Large intestine (tissue), 3 donors: ENCODE measurements around the gene SPACA9. TPM values are rescaled to one million over a fixed set of nuclear protein-coding genes. Genes with fewer than 3 reads are reported as not detected.

ENCODE experiments used
- DNase-seq, 2 donors: peaks; one replicate each; pipeline versions ENCODE4 v3.0.0 to v3.0.0-alpha.2; 2013
- H3K27ac ChIP-seq: one replicate; pipeline ENCODE4 v1.5.1; 2013; ENCODE audit warnings: low read length
- H3K27me3 ChIP-seq: 2 replicates; pipeline ENCODE4 v1.6.1; 2013; ENCODE audit warnings: low read length; ENCODE audit not compliant: control insufficient read depth, insufficient read depth
- H3K36me3 ChIP-seq: 2 replicates; pipeline ENCODE4 v1.6.1; 2013; ENCODE audit warnings: low read length; ENCODE audit not compliant: control insufficient read depth, insufficient read depth
- H3K4me1 ChIP-seq: one replicate; pipeline ENCODE4 v1.6.1; 2013; ENCODE audit warnings: low read length; ENCODE audit not compliant: control insufficient read depth, insufficient read depth
- H3K4me3 ChIP-seq: one replicate; pipeline ENCODE4 v1.5.1; 2013; ENCODE audit warnings: low read length
- H3K9me3 ChIP-seq: one replicate; pipeline ENCODE4 v1.6.1; 2013; ENCODE audit warnings: mild to moderate bottlenecking, low read depth, low read length, moderate library complexity; ENCODE audit not compliant: control insufficient read depth
- WGBS: methylation state at CpG from one replicate; pipeline ENCODE4 v1.1.5; 2013; ENCODE audit warnings: low lambda C conversion rate; ENCODE audit not compliant: insufficient coverage; 5-methylcytosine and 5-hydroxymethylcytosine counted together
- polyA plus RNA-seq: library from polyadenylated mRNA; unstranded; fragments of 120-200 nt; gene quantifications from one replicate; pipeline ENCODE4 v1.2.1, GENCODE V29; 2013

SPACA9 gene
- polyA plus RNA-seq, 1 donor: 2.5 TPM

DNA sequence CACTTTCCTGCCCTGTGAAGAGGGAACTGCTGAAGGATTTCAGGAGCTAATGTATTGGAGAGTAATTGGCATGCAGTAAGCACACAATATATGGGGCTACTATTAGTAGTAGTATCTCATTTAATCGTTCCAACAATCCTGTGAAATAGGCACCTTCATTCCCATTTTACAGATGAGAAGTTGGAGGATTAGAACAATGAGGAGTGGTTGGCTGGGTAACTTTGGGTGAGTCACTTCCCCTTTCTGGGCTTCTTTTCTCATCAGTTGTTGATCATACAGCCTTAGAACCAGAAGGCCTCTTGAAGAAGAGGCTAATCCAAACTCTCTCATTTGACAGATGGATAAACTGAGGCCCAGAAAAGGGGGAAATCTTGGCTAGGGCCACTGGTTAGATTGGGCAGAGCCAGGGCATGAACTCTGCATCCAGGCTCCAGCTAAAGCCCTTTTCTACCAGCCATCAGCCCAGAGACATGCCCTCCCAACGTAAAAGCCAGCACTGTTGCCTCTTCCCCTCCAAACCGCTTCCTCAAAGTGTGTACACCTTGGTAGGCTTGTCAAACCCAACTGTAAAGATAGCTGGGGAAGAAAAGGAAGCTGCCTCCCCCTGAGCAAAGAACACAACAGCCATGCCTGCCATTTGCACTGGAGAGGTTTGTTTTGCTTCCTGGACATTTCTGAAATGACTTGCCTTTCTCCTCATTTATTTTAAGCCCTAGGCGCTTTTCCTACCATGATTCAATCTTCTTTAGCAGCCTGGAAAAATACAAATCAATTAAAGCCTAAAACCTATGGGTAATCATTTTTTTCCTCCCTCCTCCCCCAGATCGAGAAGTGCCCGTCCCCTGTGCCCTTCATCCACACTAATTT is 992 bp downstream of the SPACA9 start:
- no peak for DNase-seq
- H3K36me3 ChIP-seq: no peaks in the 10 kb centered on the region
- no CpG with 5 or more reads among the region's 6 CpGs for WGBS
- no peak overlapping the region for H3K27ac ChIP-seq
- no peaks in the 10 kb centered on the region for H3K9me3 ChIP-seq
- H3K4me3 ChIP-seq: peak overlapping the region; percentile 100
- H3K4me1 ChIP-seq: peaks cover 5% of the 10 kb centered on the region
- H3K27me3 ChIP-seq: peaks cover 4% of the 10 kb centered on the region

DNA sequence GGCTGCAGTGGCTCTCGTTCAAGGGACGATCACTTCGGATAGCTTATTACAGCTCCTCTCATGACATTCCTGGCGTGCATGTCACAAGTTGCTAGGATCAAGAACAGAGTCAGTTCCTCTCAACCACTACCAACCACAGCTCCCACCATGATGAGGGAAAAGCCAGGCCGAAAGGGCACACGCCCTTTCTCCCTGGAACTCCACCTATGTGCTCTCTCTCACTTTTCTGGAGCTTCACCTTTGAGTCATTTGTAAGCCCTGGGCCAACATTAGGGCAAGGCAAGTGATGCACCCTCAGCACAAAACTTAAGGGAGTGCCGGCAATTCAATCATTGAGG is 1.6 kb downstream of the SPACA9 start:
- Histone ChIP-seq H3K27me3 (peaks cover 4% of the 10 kb centered on the region), H3K36me3 (no peaks in the 10 kb centered on the region), H3K9me3 (no peaks in the 10 kb centered on the region), H3K4me3 (no peak overlapping the region), H3K4me1 (peaks cover 5% of the 10 kb centered on the region), H3K27ac (no peak overlapping the region)
- WGBS: 100% methylated on average over 1 of the region's 7 CpGs
- DNase-seq: no peak

DNA sequence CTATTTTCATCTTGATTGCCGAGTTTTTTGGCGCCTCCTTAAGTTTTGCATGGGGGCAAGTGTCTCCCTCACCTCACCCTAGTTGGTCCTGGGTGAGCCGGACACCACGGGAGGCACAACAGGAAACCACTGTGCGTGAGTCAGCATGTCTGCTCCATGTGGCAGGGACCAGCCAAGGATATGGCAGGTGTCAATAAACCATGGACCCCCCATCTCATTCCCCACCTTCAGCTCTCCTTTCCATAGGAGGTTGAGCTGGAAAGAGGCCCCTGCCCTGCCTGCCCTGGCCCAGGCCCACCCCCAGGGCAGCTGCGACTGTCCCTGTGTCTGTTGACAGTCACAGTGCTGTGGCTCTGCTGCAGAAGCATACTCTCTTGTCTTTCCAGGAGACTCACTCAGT is 3.1 kb downstream of the SPACA9 start:
- H3K9me3 ChIP-seq: no peaks in the 10 kb centered on the region
- H3K36me3 ChIP-seq: no peaks in the 10 kb centered on the region
- no CpG with 5 or more reads among the region's 6 CpGs for WGBS

DNA sequence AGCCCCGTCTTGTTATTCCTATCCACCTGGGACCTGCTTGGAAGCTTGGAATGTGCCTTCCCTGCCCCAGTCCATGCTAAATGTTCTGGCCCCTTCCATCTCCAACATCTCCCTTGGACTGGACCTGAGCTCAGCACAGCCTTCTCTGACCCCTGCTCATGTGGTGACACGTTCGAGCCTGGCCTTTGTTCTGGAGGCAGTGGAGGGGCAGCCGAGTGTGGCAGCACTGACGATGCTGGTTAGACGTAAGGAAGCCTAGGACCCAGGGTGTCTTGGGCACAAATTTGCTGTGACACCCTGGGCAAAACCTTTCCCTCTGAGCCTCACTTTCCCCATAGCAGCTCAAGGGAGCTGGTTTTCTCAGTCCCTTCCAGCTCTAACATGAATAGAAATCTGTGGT is 3.9 kb downstream of the SPACA9 start:
- no peak for DNase-seq
- peaks cover 1% of the 10 kb centered on the region for H3K4me1 ChIP-seq
- peaks cover 1% of the 10 kb centered on the region for H3K27me3 ChIP-seq
- no CpG with 5 or more reads among the region's 6 CpGs for WGBS
- no peak overlapping the region for H3K27ac ChIP-seq
- H3K36me3 ChIP-seq: no peaks in the 10 kb centered on the region
- H3K9me3 ChIP-seq: no peaks in the 10 kb centered on the region
- H3K4me3 ChIP-seq: no peak overlapping the region

More for the DNA sequence above, 3.1 kb downstream of the SPACA9 start:
- H3K4me1 ChIP-seq: peaks cover 5% of the 10 kb centered on the region
- no peak for DNase-seq
- H3K27me3 ChIP-seq: peaks cover 4% of the 10 kb centered on the region
- no peak overlapping the region for H3K4me3 ChIP-seq
- H3K27ac ChIP-seq: no peak overlapping the region

DNA sequence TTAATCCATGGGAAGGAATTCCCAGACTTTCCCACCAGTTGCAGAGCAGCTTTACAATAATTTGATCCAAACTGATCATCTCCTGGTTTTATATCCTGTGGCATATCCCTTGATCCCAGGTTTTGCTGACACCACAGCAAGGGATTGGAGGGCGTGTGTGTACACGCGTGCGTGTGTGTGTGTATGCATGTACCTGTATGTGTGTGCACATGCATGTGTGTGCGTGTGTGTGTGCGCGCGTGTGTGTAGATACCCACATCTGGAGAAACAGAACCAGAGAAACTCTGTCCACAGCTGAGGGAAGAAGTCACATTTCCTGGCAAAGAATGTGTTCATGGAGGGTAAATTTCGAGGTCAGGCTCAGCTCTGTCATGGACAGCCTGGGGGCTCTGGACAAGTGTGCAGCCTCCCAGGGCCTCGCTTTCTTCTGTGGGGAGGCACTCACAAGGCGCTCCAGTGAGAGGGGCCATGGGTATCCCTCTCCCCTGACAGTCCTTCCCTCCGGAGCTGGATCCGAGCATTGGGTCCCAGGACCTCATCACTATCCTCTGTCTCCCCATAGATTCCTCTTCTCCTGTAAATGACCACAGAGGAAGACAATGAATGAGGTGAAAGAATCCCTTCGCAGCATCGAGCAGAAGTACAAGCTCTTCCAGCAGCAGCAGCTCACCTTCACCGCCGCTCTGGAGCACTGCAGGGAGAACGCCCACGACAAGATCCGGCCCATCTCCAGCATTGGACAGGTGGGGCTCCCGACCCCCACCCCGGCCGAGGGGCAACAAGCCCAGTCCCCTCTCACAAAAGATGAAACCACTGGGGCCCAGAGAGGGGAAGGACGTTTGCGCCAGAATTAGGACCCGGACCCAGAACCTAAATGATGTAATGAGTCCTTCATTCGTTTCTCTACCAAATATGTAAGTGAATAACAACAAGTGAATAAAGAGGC is 4.9 kb downstream of the SPACA9 start:
- Histone ChIP-seq H3K9me3 (no peaks in the 10 kb centered on the region), H3K36me3 (no peaks in the 10 kb centered on the region), H3K27me3 (no peaks in the 10 kb centered on the region), H3K27ac (no peak overlapping the region), H3K4me1 (no peaks in the 10 kb centered on the region), H3K4me3 (no peak overlapping the region)
- DNase-seq: no peak
- WGBS: 100% methylated on average over 2 of the region's 27 CpGs

DNA sequence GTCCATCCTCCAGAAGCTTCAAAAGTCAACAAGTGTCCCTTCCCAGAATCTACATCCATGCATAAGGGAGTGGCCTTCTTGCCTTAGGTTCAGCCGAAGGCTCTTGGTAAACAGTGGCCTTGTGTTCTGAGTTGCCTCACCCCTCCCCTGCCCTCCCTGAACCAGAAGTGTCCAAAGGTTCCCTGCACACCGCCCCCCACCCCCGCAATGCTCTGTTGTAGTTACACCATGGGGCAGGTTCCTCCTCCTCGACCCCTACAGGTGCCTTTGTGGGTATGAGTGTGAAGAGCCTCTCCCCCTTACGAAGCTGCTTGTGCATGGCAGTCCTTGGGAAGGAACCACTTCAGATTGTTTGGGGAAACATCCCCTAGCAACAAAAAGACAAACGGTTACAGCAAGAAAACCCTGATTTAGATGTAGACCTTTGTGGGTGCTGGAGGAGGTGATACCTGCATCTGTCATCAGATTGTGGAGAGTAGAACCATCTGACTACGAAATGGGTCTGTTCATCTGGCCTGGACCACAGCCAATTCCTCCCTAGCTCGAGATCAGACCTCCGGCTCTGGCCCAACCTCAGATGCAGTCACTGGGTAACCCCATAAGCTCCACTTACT is 7.1 kb downstream of the SPACA9 start:
- Histone ChIP-seq H3K36me3 (no peaks in the 10 kb centered on the region), H3K27me3 (no peaks in the 10 kb centered on the region), H3K4me1 (no peaks in the 10 kb centered on the region), H3K4me3 (no peak overlapping the region), H3K9me3 (no peaks in the 10 kb centered on the region), H3K27ac (no peak overlapping the region)
- peak in 1 of 2 donors; percentile 66 for DNase-seq
- WGBS: no CpG with 5 or more reads among the region's 9 CpGs

DNA sequence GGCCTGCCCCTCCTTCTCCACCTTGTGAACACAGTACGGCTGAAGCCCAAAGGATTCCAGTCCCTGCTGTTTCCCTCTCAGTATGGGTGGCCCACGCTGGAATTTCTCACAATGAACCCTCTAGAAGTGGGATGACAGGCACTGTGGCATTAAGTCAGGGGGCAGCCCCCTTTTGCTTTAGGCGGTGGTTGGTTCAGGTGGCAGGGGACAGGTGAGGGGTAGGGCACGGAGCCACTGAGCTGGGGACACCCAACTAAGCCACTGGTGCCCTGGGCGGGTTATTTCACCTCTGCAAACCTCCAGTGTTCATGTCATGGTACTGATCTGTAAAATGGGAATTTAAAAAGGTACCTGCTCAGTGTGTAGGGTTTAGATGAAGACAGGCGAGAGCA is 7.6 kb downstream of the SPACA9 start:
- WGBS: no CpG with 5 or more reads among the region's 6 CpGs
- H3K9me3 ChIP-seq: no peaks in the 10 kb centered on the region
- DNase-seq: no peak
- H3K27me3 ChIP-seq: no peaks in the 10 kb centered on the region
- H3K4me1 ChIP-seq: no peaks in the 10 kb centered on the region
- no peak overlapping the region for H3K27ac ChIP-seq
- H3K36me3 ChIP-seq: no peaks in the 10 kb centered on the region
- H3K4me3 ChIP-seq: no peak overlapping the region

DNA sequence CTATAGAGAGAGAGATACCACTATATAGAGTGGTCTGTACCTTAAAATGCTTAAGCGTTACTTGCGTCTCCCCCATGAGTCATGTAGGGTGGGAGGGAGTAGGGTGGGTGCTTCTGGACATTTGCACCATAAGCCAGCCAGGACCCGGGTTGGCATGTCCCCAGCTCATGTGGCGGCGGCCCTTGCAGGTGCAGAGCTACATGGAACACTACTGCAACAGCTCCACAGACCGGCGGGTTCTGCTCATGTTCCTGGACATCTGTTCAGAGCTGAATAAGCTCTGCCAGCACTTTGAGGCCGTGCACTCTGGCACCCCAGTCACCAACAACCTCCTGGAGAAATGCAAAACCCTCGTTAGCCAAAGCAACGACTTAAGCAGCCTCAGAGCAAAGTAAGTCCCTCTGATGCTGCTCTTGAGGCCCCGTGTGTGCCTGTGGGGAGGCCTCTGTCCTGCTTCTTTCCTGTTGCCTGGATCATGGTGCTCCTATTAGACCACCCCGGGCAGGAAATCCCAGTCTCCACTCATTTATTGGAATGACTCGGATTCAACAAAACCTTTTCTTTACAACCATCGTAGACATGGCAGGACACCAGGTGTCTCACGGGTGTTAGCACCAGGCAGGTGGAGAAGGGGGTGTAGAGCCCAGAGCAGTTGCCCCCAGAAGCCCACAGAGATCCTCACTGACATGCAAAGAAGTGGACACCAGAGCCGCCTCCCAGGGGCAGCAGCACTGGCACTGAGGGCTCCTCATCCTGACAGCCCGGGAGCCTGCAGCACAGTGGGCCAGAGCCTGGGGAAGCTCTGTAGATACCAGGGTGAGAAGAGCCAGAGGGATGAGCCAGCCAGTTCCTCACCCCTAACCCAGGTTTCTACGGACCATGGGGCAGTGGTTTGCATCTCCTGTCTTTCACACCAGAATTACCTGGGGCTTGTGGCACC is 8.8 kb downstream of the SPACA9 start:
- no peaks in the 10 kb centered on the region for H3K27me3 ChIP-seq
- H3K36me3 ChIP-seq: peaks cover 6% of the 10 kb centered on the region
- H3K27ac ChIP-seq: no peak overlapping the region
- WGBS: no CpG with 5 or more reads among the region's 18 CpGs
- no peak overlapping the region for H3K4me3 ChIP-seq
- H3K9me3 ChIP-seq: no peaks in the 10 kb centered on the region
- DNase-seq: no peak
- H3K4me1 ChIP-seq: no peaks in the 10 kb centered on the region

DNA sequence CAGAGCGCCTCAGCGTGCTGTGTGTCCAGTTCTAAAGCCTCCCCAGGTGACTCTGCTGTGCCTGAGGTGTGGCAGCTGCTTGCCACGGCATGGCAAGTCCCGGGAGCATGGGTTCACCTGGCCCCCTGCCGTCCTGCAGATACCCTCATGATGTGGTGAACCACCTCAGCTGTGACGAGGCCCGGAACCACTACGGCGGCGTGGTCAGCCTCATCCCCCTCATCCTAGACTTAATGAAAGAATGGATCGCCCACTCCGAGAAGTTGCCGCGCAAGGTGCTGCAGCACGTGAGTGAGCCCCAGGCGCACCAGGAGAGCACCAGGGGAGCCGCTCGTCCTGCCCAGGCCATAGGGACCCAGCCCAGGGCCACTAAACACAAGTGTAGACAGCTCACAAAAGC is 9.5 kb downstream of the SPACA9 start:
- H3K36me3 ChIP-seq: peaks cover 10% of the 10 kb centered on the region
- no peak overlapping the region for H3K27ac ChIP-seq
- WGBS: no CpG with 5 or more reads among the region's 18 CpGs

More for the DNA sequence above, 9.5 kb downstream of the SPACA9 start:
- Histone ChIP-seq H3K27me3 (no peaks in the 10 kb centered on the region), H3K4me3 (no peak overlapping the region), H3K4me1 (no peaks in the 10 kb centered on the region), H3K9me3 (no peaks in the 10 kb centered on the region)
- DNase-seq: no peak
